SU-DHL-6 (cell line): ENCODE measurements around the gene CWC27.

Experiments
- CTCF ChIP-seq: fragments of 200-600 bp; sonication (generic); IDR thresholded peaks from one replicate; pipeline ENCODE4 v1.5.1; 2017; ENCODE audit warnings: antibody characterized with exemption, mild to moderate bottlenecking, low read length, moderate library complexity; ENCODE audit not compliant: insufficient read depth, poor library complexity, severe bottlenecking
- EZH2phosphoT487 ChIP-seq: fragments of 200-600 bp; sonication (generic), shearing (Covaris generic); conservative IDR thresholded peaks from 2 replicates; pipeline ENCODE4 v1.6.1; 2018; ENCODE audit warnings: mild to moderate bottlenecking, antibody characterized with exemption, low read length, moderate library complexity, mixed read lengths

DNA sequence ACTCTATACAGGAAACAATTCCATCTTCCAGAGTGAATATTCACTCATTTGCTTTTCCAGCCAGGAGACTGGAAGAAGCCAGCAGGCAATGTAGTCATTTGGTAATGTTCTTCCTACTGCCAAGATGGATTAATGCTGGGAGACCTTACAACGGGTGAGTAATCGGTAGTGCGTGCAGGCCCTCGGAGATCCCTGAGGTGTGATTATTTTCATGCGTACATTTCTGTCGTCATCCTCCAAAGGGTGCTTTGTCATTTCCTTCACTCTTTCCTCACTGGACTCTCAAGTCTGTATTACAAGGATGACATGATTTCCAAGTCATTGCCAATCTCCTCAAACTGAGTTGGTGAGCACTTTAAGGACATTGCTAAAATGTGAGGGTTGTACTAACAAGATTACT lies 263.5 kb downstream of the CWC27 start:
- TF ChIP-seq CTCF, result no peak
- no peak for TF ChIP-seq EZH2phosphoT487
